B cell (primary cell): Measurements from ENCODE around the gene TOPAZ1. TPM values are rescaled to one million over a fixed set of nuclear protein-coding genes. Genes with fewer than 3 reads are reported as not detected.

Experiments
- ATAC-seq: fragments of 200-7000 bp; cut with Tn5 transposase; one replicate; pipeline ENCODE4 v1.10.0; 2021; ENCODE audit warnings: low read depth, mild to moderate bottlenecking, moderate number of reproducible peaks, moderate library complexity
- CTCF ChIA-PET: fragments of 350-600 bp; sonication (Branson Sonifier 250); formaldehyde crosslinking; loops from one replicate; lab custom pipeline; 2021; ENCODE audit warnings: antibody characterized with exemption, inconsistent platforms; lab: Charles Lee
- POLR2A ChIA-PET: fragments of 350-600 bp; sonication (Branson Sonifier 250); formaldehyde crosslinking; loops from one replicate; lab custom pipeline; 2021; ENCODE audit warnings: antibody characterized with exemption; lab: Charles Lee
- DNase-seq: peaks from one replicate; pipeline ENCODE4 v3.0.0; 2013
- H2AFZ ChIP-seq: 2 replicates; pipeline ENCODE4 v1.6.1; 2012; ENCODE audit warnings: mild to moderate bottlenecking, low read depth, low read length; ENCODE audit not compliant: insufficient read depth, poor library complexity, severe bottlenecking
- H3K27ac ChIP-seq, 2 donors: 1 replicate in 1 of 2; 2 replicates in 1 of 2; pipeline ENCODE4 v1.5.1; 2012 to 2013; ENCODE audit warnings: low read length in 2 of 2, mild to moderate bottlenecking in 2 of 2, moderate library complexity in 1 of 2
- H3K27me3 ChIP-seq, 4 experiments: fragments of 200-600 bp in 1 of 4; sonication (generic) in 1 of 4; replicated peaks in 1 of 4; 1 replicate in 2 of 4; 2 replicates in 2 of 4; pipeline versions ENCODE4 v1.6.1 to v1.7.0; 2013 to 2016; ENCODE audit warnings: low read length in 3 of 4, mild to moderate bottlenecking in 2 of 4, mixed read lengths in 1 of 4, moderate library complexity in 1 of 4; ENCODE audit not compliant: insufficient read depth in 4 of 4, control insufficient read depth in 3 of 4; ENCODE audit errors: control extremely low read depth in 1 of 4
- H3K36me3 ChIP-seq, 2 experiments: replicated peaks in 1 of 2; 1 replicate in 1 of 2; 2 replicates in 1 of 2; pipeline versions ENCODE4 v1.6.1 to v1.7.1; 2013; ENCODE audit warnings: low read length in 1 of 2; ENCODE audit not compliant: insufficient read depth in 2 of 2, control insufficient read depth in 1 of 2; ENCODE audit errors: control extremely low read depth in 1 of 2, extremely low read depth in 1 of 2
- H3K4me1 ChIP-seq, 2 donors: fragments of 200-600 bp in 1 of 2; sonication (generic) in 1 of 2; 1 replicate in 1 of 2; 2 replicates in 1 of 2; pipeline versions ENCODE4 v1.5.1 to v1.6.1; 2013 to 2017; ENCODE audit warnings: low read length in 2 of 2; ENCODE audit not compliant: control insufficient read depth in 2 of 2, insufficient read depth in 2 of 2
- H3K4me2 ChIP-seq: replicated peaks from 2 replicates; pipeline ENCODE3; 2012; ENCODE audit warnings: mild to moderate bottlenecking, low read depth, low read length; ENCODE audit not compliant: poor library complexity, severe bottlenecking
- H3K4me3 ChIP-seq, 5 experiments: fragments of 200-600 bp in 1 of 5; sonication (generic) in 1 of 5; 1 replicate in 3 of 5; 2 replicates in 2 of 5; pipeline versions ENCODE4 v1.5.1 to v1.7.0; 2011 to 2016; ENCODE audit warnings: low read length in 4 of 5, mild to moderate bottlenecking in 4 of 5, low read depth in 2 of 5, control low read depth in 1 of 5, moderate library complexity in 1 of 5; ENCODE audit not compliant: insufficient read depth in 1 of 5; ENCODE audit errors: control extremely low read depth in 1 of 5, extremely low read depth in 1 of 5
- H3K79me2 ChIP-seq: fragments of 200-600 bp; sonication (generic); one replicate; pipeline ENCODE4 v1.6.0; 2016; ENCODE audit warnings: low read length; ENCODE audit not compliant: control insufficient read depth, insufficient read depth
- H3K9ac ChIP-seq: fragments of 200-600 bp; sonication (generic); 2 replicates; pipeline ENCODE4 v1.6.1; 2017; ENCODE audit warnings: mild to moderate bottlenecking, low read length, moderate library complexity
- H3K9me3 ChIP-seq, 3 donors: one replicate each; pipeline versions ENCODE4 v1.6.1 to v1.7.1; 2013; ENCODE audit warnings: low read length in 2 of 3; ENCODE audit not compliant: control insufficient read depth in 2 of 3, insufficient read depth in 1 of 3; ENCODE audit errors: control extremely low read depth in 1 of 3
- H4K20me1 ChIP-seq: 2 replicates; pipeline ENCODE4 v1.6.0; 2012; ENCODE audit warnings: mild to moderate bottlenecking, low read length; ENCODE audit not compliant: insufficient read depth, control insufficient read depth, poor library complexity, severe bottlenecking
- H3K27ac Mint-ChIP-seq: one replicate; pipeline ENCODE4 v1.8.0; 2021; ENCODE audit warnings: mixed read lengths
- H3K27me3 Mint-ChIP-seq: one replicate; pipeline ENCODE4 v1.8.0; 2021; ENCODE audit warnings: mixed read lengths
- H3K4me1 Mint-ChIP-seq: one replicate; pipeline ENCODE4 v1.8.0; 2021; ENCODE audit warnings: mixed read lengths
- H3K4me3 Mint-ChIP-seq: one replicate; pipeline ENCODE4 v1.8.0; 2021; ENCODE audit warnings: mixed read lengths
- H3K9me3 Mint-ChIP-seq: one replicate; pipeline ENCODE4 v1.8.0; 2022; ENCODE audit warnings: mixed read lengths; ENCODE audit not compliant: insufficient read depth
- EZH2 ChIP-seq: IDR thresholded peaks from 2 replicates; pipeline ENCODE4 v1.6.1; 2012; ENCODE audit warnings: borderline replicate concordance, low read depth, mild to moderate bottlenecking, moderate library complexity, low read length; ENCODE audit not compliant: insufficient read depth, poor library complexity, severe bottlenecking
- WGBS: methylation state at CpG from one replicate; pipeline ENCODE4 v1.1.5; 2013; ENCODE audit warnings: missing lambda C conversion rate; ENCODE audit not compliant: insufficient coverage; 5-methylcytosine and 5-hydroxymethylcytosine counted together
- intact Hi-C: fragments of 100-400 bp; cut with micrococcal nuclease; formaldehyde crosslinking; loops from one replicate; pipeline ENCODE4 v1.10.0; 2022
- polyA plus RNA-seq: library from polyadenylated mRNA; depleted of rRNA; stranded (reverse); fragments of >200 nt; gene quantifications from 2 replicates; pipeline ENCODE4 v1.2.3, GENCODE V29; 2012
- total RNA-seq, 2 donors: library from RNA; stranded (reverse); fragments of 120-200 nt in 1 of 2; gene quantifications; 1 replicate in 1 of 2; 2 replicates in 1 of 2; pipeline versions ENCODE4 v1.2.3 to v1.2.4, GENCODE V29; 2013 to 2022
- TF ChIP-seq, protein P1 (sequence below): fragments of 200-600 bp; IDR thresholded peaks from one replicate; pipeline ENCODE4 v1.8.0; 2022; ENCODE audit warnings: antibody characterized with exemption, mild to moderate bottlenecking

Gene TOPAZ1
- total and polyA plus RNA-seq, 2 donors (not counting 1 experiment from before 2014, with no cell fraction given): not detected

DNA sequence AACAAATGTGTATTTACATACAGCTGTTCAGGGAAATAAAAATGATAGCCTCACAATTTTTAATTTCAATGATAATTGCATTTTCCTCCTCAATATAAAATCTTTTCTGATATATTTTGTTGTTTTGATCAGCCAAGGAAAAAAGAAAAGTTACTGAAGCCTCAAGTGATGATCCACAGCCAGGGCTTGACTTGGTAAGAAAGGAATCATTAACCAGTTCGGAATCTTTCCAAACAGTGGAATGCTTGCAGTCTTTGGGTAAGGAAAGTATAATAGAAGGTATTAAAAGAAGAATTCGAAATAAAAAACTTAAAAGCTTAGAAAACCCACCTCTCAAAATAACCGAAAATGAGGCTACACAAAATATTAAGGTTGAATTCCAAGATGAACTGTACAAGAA lies 1.0 kb downstream of the TOPAZ1 start:
- Mint-ChIP-seq H3K4me3 (no peak overlapping the region), H3K27me3 (peaks cover 19% of the 10 kb centered on the region), H3K9me3 (no peaks in the 10 kb centered on the region), H3K4me1 (no peaks in the 10 kb centered on the region), H3K27ac (no peak overlapping the region)
- 60% methylated on average over 1 of the region's 3 CpGs for WGBS
- peaks cover 0 to 12% (median 0%) of the 10 kb centered on the region in 3 donors for H3K9me3 ChIP-seq
- ATAC-seq (no peak), DNase-seq (no peak)
- H3K27me3 ChIP-seq: no peaks in the 10 kb centered on the region
- ChIA-PET CTCF (no interaction called here), POLR2A (no interaction called here)
- H3K36me3 ChIP-seq: no peaks in the 10 kb centered on the region
- H3K4me1 ChIP-seq: no peaks in the 10 kb centered on the region
- H2AFZ ChIP-seq: no peak overlapping the region
- no peak overlapping the region for H3K27ac ChIP-seq
- no peaks in the 10 kb centered on the region for H3K79me2 ChIP-seq
- no peak overlapping the region for H3K4me3 ChIP-seq
- H3K9ac ChIP-seq: no peak overlapping the region
- no peaks in the 10 kb centered on the region for H4K20me1 ChIP-seq
- TF ChIP-seq, protein P1, sequence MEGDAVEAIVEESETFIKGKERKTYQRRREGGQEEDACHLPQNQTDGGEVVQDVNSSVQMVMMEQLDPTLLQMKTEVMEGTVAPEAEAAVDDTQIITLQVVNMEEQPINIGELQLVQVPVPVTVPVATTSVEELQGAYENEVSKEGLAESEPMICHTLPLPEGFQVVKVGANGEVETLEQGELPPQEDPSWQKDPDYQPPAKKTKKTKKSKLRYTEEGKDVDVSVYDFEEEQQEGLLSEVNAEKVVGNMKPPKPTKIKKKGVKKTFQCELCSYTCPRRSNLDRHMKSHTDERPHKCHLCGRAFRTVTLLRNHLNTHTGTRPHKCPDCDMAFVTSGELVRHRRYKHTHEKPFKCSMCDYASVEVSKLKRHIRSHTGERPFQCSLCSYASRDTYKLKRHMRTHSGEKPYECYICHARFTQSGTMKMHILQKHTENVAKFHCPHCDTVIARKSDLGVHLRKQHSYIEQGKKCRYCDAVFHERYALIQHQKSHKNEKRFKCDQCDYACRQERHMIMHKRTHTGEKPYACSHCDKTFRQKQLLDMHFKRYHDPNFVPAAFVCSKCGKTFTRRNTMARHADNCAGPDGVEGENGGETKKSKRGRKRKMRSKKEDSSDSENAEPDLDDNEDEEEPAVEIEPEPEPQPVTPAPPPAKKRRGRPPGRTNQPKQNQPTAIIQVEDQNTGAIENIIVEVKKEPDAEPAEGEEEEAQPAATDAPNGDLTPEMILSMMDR: no peak
- TF ChIP-seq EZH2: no peak
- H3K4me2 ChIP-seq: no peak overlapping the region
- intact Hi-C loops: no loop called here

DNA sequence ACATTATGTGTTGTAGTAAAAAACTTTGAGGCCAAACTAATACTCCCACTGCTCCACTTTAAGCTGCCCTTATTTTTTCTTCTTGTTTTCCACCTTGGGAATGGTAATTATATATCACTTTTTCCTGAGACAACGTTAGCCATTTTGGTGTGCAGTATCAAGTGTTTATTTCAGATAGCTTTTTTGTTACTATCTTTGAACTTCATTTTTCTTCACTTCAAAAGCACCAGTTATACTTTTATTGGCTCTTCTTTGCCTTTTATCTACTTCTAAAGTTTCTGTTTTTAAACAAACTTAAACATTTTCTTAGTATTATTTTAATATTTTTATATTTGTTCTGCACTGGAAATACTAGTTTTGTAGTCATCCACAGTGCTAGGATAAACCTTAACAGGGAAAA lies 6.5 kb downstream of the TOPAZ1 start:
- DNase-seq (no peak), ATAC-seq (no peak)
- CTCF ChIA-PET: interaction anchor here (1.3 kb wide), 1 partner anchor 11 kb away, joined by 4 read pairs; no protein-coding TSS in a partner anchor
- TF ChIP-seq, protein P1: no peak
- no peak for TF ChIP-seq EZH2
- H2AFZ ChIP-seq: no peak overlapping the region
- H3K27ac Mint-ChIP-seq: no peak overlapping the region
- H3K36me3 ChIP-seq: no peaks in the 10 kb centered on the region
- intact Hi-C loops: no loop called here
- no peak overlapping the region for H3K4me2 ChIP-seq
- peaks cover 40% of the 10 kb centered on the region for H3K27me3 Mint-ChIP-seq
- H3K9ac ChIP-seq: no peak overlapping the region
- no CpG with 5 or more reads among the region's 1 CpG for WGBS
- no peak overlapping the region for H3K4me3 Mint-ChIP-seq
- peaks cover 0 to 6% (median 0%) of the 10 kb centered on the region in 4 experiments for H3K27me3 ChIP-seq
- H3K9me3 ChIP-seq: peaks cover 3 to 11% (median 6%) of the 10 kb centered on the region in 3 donors
- no peaks in the 10 kb centered on the region for H3K4me1 Mint-ChIP-seq
- no peaks in the 10 kb centered on the region for H3K4me1 ChIP-seq
- H4K20me1 ChIP-seq: no peaks in the 10 kb centered on the region
- no peak overlapping the region for H3K4me3 ChIP-seq
- H3K79me2 ChIP-seq: no peaks in the 10 kb centered on the region
- H3K27ac ChIP-seq: no peak overlapping the region
- peaks cover 3% of the 10 kb centered on the region for H3K9me3 Mint-ChIP-seq
- POLR2A ChIA-PET: no interaction called here
